ENCODE data around the gene GHRHR. TPM values are rescaled to one million over a fixed set of nuclear protein-coding genes. Genes with fewer than 3 reads are reported as not detected.

Gene GHRHR
- total and polyA plus RNA-seq, 4 donors, result 1.3 to 3.3 (median 1.4) TPM; not detected in 1

DNA sequence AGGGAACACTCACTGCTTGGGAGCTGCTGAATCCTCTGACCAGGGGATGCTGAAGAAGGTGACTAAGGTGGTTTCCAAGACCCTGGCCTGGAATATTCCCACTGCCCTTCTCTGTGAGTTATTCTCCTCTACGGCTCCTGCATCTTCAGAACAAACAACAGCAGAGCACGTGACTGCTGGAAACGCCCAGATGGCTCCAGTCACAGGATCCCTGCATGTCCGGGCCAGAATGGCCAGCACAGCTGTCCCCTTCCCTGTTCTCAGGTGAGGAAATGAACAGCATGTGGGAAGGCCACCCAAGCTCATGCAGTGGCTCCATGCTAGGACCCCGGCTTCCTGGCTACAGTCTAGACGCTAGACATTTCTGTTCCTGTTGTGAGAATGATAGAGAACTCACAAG, 43.1 kb downstream of the GHRHR start:
- Histone ChIP-seq H3K27me3 (ENCODE audit: control insufficient read depth in 1 of 2, insufficient read depth in 2 of 2, low read length in 1 of 2) (no peaks in the 10 kb centered on the region), H3K9me3 (ENCODE audit: control insufficient read depth, low read length) (peaks cover 3% of the 10 kb centered on the region), H3K4me1 (ENCODE audit: control insufficient read depth in 1 of 2, insufficient read depth in 2 of 2, low read length in 2 of 2) (no peaks in the 10 kb centered on the region), H3K27ac (ENCODE audit: low read depth in 1 of 2, low read length in 2 of 2) (no peak overlapping the region), H3K36me3 (ENCODE audit: control insufficient read depth in 1 of 2, insufficient read depth in 2 of 2, low read length in 1 of 2) (no peaks in the 10 kb centered on the region), H3K4me3 (ENCODE audit: low read length in 2 of 2) (no peak overlapping the region)
- WGBS, 2 donors, result 70 to 72% methylated on average over 6 of the region's 6 CpGs
- ATAC-seq (ENCODE audit: low FRiP score) (no peak), DNase-seq (peak in 1 of 2 donors; percentile 37)
- intact Hi-C loops (cut with DNase I), result no loop called here

DNA sequence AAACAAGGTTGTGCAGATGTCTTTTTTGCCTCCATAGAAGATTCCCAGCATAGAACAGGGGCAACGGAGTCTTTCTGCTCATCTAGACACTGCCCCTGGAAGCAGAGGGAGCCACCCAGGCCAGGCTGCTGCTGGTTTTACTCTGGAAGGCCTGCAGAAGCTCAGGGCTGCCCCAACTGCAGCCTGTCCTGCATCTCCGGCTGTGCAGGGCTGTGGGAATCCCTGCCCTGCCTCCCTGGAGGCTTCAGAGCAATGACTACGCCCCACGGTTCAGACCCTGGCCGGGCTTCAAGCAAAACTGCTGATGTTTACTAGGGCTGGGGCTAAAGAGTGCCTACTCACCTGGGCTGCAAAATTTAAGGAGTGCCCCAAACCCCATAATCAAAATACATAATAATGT, 43.9 kb downstream of the GHRHR start:
- Histone ChIP-seq H3K27ac (ENCODE audit: low read depth in 1 of 2, low read length in 2 of 2) (no peak overlapping the region), H3K9me3 (ENCODE audit: control insufficient read depth, low read length) (peaks cover 3% of the 10 kb centered on the region), H3K27me3 (ENCODE audit: control insufficient read depth in 1 of 2, insufficient read depth in 2 of 2, low read length in 1 of 2) (no peaks in the 10 kb centered on the region), H3K4me3 (ENCODE audit: low read length in 2 of 2) (no peak overlapping the region), H3K4me1 (ENCODE audit: control insufficient read depth in 1 of 2, insufficient read depth in 2 of 2, low read length in 2 of 2) (no peaks in the 10 kb centered on the region), H3K36me3 (ENCODE audit: control insufficient read depth in 1 of 2, insufficient read depth in 2 of 2, low read length in 1 of 2) (no peaks in the 10 kb centered on the region)
- 62 to 68% methylated on average over 5 of the region's 5 CpGs for WGBS, 2 donors
- DNase-seq (peak in 1 of 2 donors; percentile 17), ATAC-seq (ENCODE audit: low FRiP score) (peak; percentile 33)
- intact Hi-C loops (cut with DNase I), result no loop called here

DNA sequence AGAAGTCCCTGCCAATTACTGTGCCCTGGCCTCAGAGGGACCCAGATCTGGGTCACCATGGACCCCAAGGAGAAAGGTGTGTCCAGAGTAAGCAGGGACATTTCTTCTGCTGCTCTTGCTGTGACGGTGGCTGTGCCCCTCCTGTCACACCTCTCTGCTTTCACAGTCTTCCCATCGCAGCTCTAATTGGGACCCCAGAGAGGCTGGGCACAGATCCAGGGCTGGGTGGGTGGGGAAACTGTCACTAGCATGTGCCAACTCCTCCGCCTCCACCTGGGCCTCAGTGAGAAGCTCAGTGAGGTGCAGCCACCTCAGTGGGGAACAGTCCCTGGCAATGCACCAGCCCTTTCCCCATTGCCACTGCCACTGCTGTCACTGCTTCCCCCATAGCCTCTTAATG, 51.1 kb downstream of the GHRHR start:
- Histone ChIP-seq H3K4me3 (ENCODE audit: low read length in 2 of 2) (no peak overlapping the region), H3K9me3 (ENCODE audit: control insufficient read depth, low read length) (no peaks in the 10 kb centered on the region), H3K27ac (ENCODE audit: low read depth in 1 of 2, low read length in 2 of 2) (no peak overlapping the region), H3K36me3 (ENCODE audit: control insufficient read depth in 1 of 2, insufficient read depth in 2 of 2, low read length in 1 of 2) (no peaks in the 10 kb centered on the region), H3K4me1 (ENCODE audit: control insufficient read depth in 1 of 2, insufficient read depth in 2 of 2, low read length in 2 of 2) (no peaks in the 10 kb centered on the region), H3K27me3 (ENCODE audit: control insufficient read depth in 1 of 2, insufficient read depth in 2 of 2, low read length in 1 of 2) (no peaks in the 10 kb centered on the region)
- DNase-seq (peak in 1 of 2 donors; percentile 48), ATAC-seq (ENCODE audit: low FRiP score) (no peak)
- WGBS, 2 donors, result 78 to 79% methylated on average over 3 of the region's 3 CpGs
- intact Hi-C loops (cut with DNase I), result no loop called here

- Histone ChIP-seq H3K4me1 (ENCODE audit: control insufficient read depth in 1 of 2, insufficient read depth in 2 of 2, low read length in 2 of 2) (no peaks in the 10 kb centered on the region), H3K27me3 (ENCODE audit: control insufficient read depth in 1 of 2, insufficient read depth in 2 of 2, low read length in 1 of 2) (no peaks in the 10 kb centered on the region), H3K4me3 (ENCODE audit: low read length in 2 of 2) (no peak overlapping the region), H3K36me3 (ENCODE audit: control insufficient read depth in 1 of 2, insufficient read depth in 2 of 2, low read length in 1 of 2) (no peaks in the 10 kb centered on the region), H3K27ac (ENCODE audit: low read depth in 1 of 2, low read length in 2 of 2) (no peak overlapping the region), H3K9me3 (ENCODE audit: control insufficient read depth, low read length) (no peaks in the 10 kb centered on the region)
- DNase-seq (peak in 1 of 2 donors; percentile 20), ATAC-seq (ENCODE audit: low FRiP score) (no peak)
- intact Hi-C loops (cut with DNase I), result no loop called here
- WGBS, 2 donors, result 79 to 87% methylated on average over 7 of the region's 7 CpGs
Measured at GRCh38 chr7:31017032-31017675, 53.4 kb downstream of the GHRHR start.

- Histone ChIP-seq H3K27ac (ENCODE audit: low read depth in 1 of 2, low read length in 2 of 2) (no peak overlapping the region), H3K4me1 (ENCODE audit: control insufficient read depth in 1 of 2, insufficient read depth in 2 of 2, low read length in 2 of 2) (no peaks in the 10 kb centered on the region), H3K9me3 (ENCODE audit: control insufficient read depth, low read length) (no peaks in the 10 kb centered on the region), H3K27me3 (ENCODE audit: control insufficient read depth in 1 of 2, insufficient read depth in 2 of 2, low read length in 1 of 2) (no peaks in the 10 kb centered on the region), H3K4me3 (ENCODE audit: low read length in 2 of 2) (no peak overlapping the region), H3K36me3 (ENCODE audit: control insufficient read depth in 1 of 2, insufficient read depth in 2 of 2, low read length in 1 of 2) (no peaks in the 10 kb centered on the region)
- 78 to 86% methylated on average over 5 of the region's 5 CpGs for WGBS, 2 donors
- peak in 1 of 2 donors; percentile 51 for DNase-seq
- intact Hi-C loops (cut with DNase I), result no loop called here
- no peak for ATAC-seq (ENCODE audit: low FRiP score)
Measured at GRCh38 chr7:31017721-31018120, 54.0 kb downstream of the GHRHR start.

GRCh38 chr7:31019509-31019908, 55.8 kb downstream of the GHRHR start:
- Histone ChIP-seq H3K27me3 (ENCODE audit: control insufficient read depth in 1 of 2, insufficient read depth in 2 of 2, low read length in 1 of 2) (no peaks in the 10 kb centered on the region), H3K36me3 (ENCODE audit: control insufficient read depth in 1 of 2, insufficient read depth in 2 of 2, low read length in 1 of 2) (no peaks in the 10 kb centered on the region), H3K4me3 (ENCODE audit: low read length in 2 of 2) (no peak overlapping the region), H3K4me1 (ENCODE audit: control insufficient read depth in 1 of 2, insufficient read depth in 2 of 2, low read length in 2 of 2) (no peaks in the 10 kb centered on the region), H3K9me3 (ENCODE audit: control insufficient read depth, low read length) (no peaks in the 10 kb centered on the region), H3K27ac (ENCODE audit: low read depth in 1 of 2, low read length in 2 of 2) (no peak overlapping the region)
- no peak for ATAC-seq (ENCODE audit: low FRiP score)
- intact Hi-C loops (cut with DNase I), result no loop called here
- DNase-seq, result peak in 1 of 2 donors; percentile 26
- WGBS, 2 donors, result 91 to 100% methylated on average over 1 of the region's 1 CpG

- no peaks in the 10 kb centered on the region for H3K4me1 ChIP-seq (ENCODE audit: control insufficient read depth in 1 of 2, insufficient read depth in 2 of 2, low read length in 2 of 2)
Measured at GRCh38 chr7:31020161-31020560, 56.4 kb downstream of the GHRHR start.

DNA sequence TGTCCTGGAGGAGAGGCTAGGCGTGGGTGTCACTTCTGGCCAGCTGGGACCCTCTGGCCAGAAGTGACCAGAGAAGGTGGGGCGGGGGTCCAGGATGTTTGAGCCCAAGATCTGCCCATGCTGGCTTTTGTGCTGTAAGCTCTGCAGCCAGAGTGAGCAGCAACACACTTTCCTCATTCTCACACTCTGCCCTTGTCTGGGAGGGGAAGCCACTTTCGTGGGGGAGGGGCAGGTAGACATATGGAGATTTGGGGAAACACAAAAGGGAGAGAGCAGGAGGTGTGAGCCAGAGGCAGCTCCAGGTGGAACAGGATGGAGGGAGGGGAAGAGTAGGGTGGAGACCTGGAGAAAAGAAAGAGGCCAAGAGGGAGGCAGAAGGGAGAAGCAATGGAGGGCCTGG, 56.9 kb downstream of the GHRHR start:
- Histone ChIP-seq H3K27me3 (ENCODE audit: control insufficient read depth in 1 of 2, insufficient read depth in 2 of 2, low read length in 1 of 2) (no peaks in the 10 kb centered on the region), H3K4me1 (ENCODE audit: control insufficient read depth in 1 of 2, insufficient read depth in 2 of 2, low read length in 2 of 2) (no peaks in the 10 kb centered on the region), H3K9me3 (ENCODE audit: control insufficient read depth, low read length) (no peaks in the 10 kb centered on the region), H3K4me3 (ENCODE audit: low read length in 2 of 2) (no peak overlapping the region), H3K27ac (ENCODE audit: low read depth in 1 of 2, low read length in 2 of 2) (no peak overlapping the region), H3K36me3 (ENCODE audit: control insufficient read depth in 1 of 2, insufficient read depth in 2 of 2, low read length in 1 of 2) (no peaks in the 10 kb centered on the region)
- intact Hi-C loops (cut with DNase I), result no loop called here
- ATAC-seq (ENCODE audit: low FRiP score) (no peak), DNase-seq (peak in 1 of 2 donors; percentile 41)
- 75% methylated on average over 3 of the region's 3 CpGs for WGBS, 2 donors

More at GRCh38 chr7:31020161-31020560, 56.4 kb downstream of the GHRHR start:
- 81 to 88% methylated on average over 3 of the region's 3 CpGs for WGBS, 2 donors
- Histone ChIP-seq H3K27ac (ENCODE audit: low read depth in 1 of 2, low read length in 2 of 2) (no peak overlapping the region), H3K4me3 (ENCODE audit: low read length in 2 of 2) (no peak overlapping the region), H3K27me3 (ENCODE audit: control insufficient read depth in 1 of 2, insufficient read depth in 2 of 2, low read length in 1 of 2) (no peaks in the 10 kb centered on the region), H3K9me3 (ENCODE audit: control insufficient read depth, low read length) (no peaks in the 10 kb centered on the region), H3K36me3 (ENCODE audit: control insufficient read depth in 1 of 2, insufficient read depth in 2 of 2, low read length in 1 of 2) (no peaks in the 10 kb centered on the region)
- intact Hi-C loops (cut with DNase I), result no loop called here
- no peak for ATAC-seq (ENCODE audit: low FRiP score)
- no peak for DNase-seq

DNA sequence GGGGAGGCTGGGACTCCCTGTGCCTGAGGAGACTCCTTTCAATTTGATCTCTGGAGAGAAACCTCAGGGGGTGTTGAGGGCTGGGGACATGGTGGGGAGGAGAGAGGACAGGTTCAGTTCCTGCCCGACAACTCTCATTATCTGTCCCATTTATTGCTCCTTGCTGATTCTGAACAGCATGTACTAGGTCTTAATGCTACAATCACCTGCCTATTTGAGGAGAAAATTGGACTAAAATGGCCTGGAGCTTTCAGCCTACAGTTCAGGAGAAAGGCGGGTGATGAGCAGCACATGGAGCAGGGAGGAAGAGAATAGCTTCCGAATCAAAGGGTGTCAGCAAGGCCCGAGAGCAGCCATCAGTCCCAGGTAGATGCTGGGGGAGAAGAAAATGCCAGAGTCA, 58.4 kb downstream of the GHRHR start:
- H3K4me1 ChIP-seq (ENCODE audit: control insufficient read depth in 1 of 2, insufficient read depth in 2 of 2, low read length in 2 of 2), result no peaks in the 10 kb centered on the region
- H3K36me3 ChIP-seq (ENCODE audit: control insufficient read depth in 1 of 2, insufficient read depth in 2 of 2, low read length in 1 of 2), result no peaks in the 10 kb centered on the region
- DNase-seq (peak in 1 of 2 donors; percentile 15), ATAC-seq (ENCODE audit: low FRiP score) (no peak)
- H3K27ac ChIP-seq (ENCODE audit: low read depth in 1 of 2, low read length in 2 of 2), result no peak overlapping the region
- 84 to 90% methylated on average over 4 of the region's 4 CpGs for WGBS, 2 donors
- no peaks in the 10 kb centered on the region for H3K27me3 ChIP-seq (ENCODE audit: control insufficient read depth in 1 of 2, insufficient read depth in 2 of 2, low read length in 1 of 2)
- intact Hi-C loops (cut with DNase I), result no loop called here
- no peak overlapping the region for H3K4me3 ChIP-seq (ENCODE audit: low read length in 2 of 2)
- H3K9me3 ChIP-seq (ENCODE audit: control insufficient read depth, low read length), result no peaks in the 10 kb centered on the region

Data from aorta (tissue), 5 donors.